Activated naive CD8-positive, alpha-beta T cell (primary cell): ENCODE measurements around the gene EIF6.

ENCODE experiments used
- H3K27ac Mint-ChIP-seq: one replicate; pipeline ENCODE4 v1.8.0; 2021; ENCODE audit warnings: mixed read lengths
- H3K27me3 Mint-ChIP-seq: one replicate; pipeline ENCODE4 v1.8.0; 2021; ENCODE audit warnings: mixed read lengths
- H3K36me3 Mint-ChIP-seq: one replicate; pipeline ENCODE4 v1.8.0; 2021; ENCODE audit warnings: mixed read lengths
- H3K4me1 Mint-ChIP-seq: one replicate; pipeline ENCODE4 v1.8.0; 2021; ENCODE audit warnings: low read depth, mixed read lengths
- H3K4me3 Mint-ChIP-seq: one replicate; pipeline ENCODE4 v1.8.0; 2021; ENCODE audit warnings: mild to moderate bottlenecking, mixed read lengths
- H3K9me3 Mint-ChIP-seq: one replicate; pipeline ENCODE4 v1.8.0; 2021; ENCODE audit warnings: low read depth, mixed read lengths

EIF6 gene

GRCh38 chr20:35284267-35284991, at the start of gene EIF6:
Gene EIF6 (minus strand): TSS chr20:35284772. CDS start chr20:35284487, 285 bp downstream.
- H3K9me3 Mint-ChIP-seq, result no peaks in the 10 kb centered on the region
- peak within 1 kb of the TSS; percentile 96 for H3K27ac Mint-ChIP-seq
- peaks cover 13% of the 10 kb centered on the region for H3K36me3 Mint-ChIP-seq
- no peaks in the 10 kb centered on the region for H3K27me3 Mint-ChIP-seq
- H3K4me1 Mint-ChIP-seq, result peaks cover 33% of the 10 kb centered on the region
- peak within 1 kb of the TSS; percentile 93 for H3K4me3 Mint-ChIP-seq

GRCh38 chr20:35333606-35334005, 49.0 kb upstream of the EIF6 start:
- Mint-ChIP-seq H3K9me3 (no peaks in the 10 kb centered on the region), H3K27ac (no peak overlapping the region), H3K4me3 (no peak overlapping the region), H3K4me1 (peaks cover 5% of the 10 kb centered on the region), H3K36me3 (peaks cover 4% of the 10 kb centered on the region), H3K27me3 (no peaks in the 10 kb centered on the region)

DNA sequence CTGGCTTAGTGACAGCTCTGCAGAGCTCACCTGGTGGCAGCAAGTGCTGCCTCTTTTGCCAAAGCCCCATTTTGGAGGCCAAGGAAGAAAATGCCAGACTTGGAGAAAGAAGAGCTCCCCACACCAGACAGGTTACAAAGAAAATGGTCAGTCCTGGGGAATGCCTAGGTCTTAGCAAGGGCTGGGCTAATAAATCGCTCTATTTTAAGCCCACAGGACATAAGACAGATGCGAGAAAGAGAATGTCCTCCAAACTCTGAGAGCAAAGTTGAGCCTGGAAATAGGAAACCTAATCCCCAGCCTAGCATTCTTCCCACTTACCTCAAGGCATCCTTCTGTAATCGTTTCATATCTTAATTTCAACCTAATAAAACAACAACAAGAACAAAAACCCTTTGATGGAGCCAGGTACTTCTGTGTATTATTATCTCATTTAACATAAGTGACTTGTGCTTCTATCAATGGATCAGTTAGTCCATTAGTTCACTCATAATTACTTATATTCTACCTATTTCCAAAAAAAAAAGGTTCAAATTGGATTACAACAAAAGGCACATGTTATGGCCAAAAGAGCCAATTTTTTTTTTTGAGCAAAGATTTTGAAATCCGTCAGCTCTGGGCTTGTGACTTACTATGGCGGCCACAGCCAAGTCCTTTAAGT, 48.1 kb upstream of the EIF6 start:
- Mint-ChIP-seq H3K4me1 (peaks cover 12% of the 10 kb centered on the region), H3K36me3 (peaks cover 4% of the 10 kb centered on the region), H3K4me3 (no peak overlapping the region), H3K27ac (no peak overlapping the region), H3K27me3 (no peaks in the 10 kb centered on the region), H3K9me3 (no peaks in the 10 kb centered on the region)

GRCh38 chr20:35329435-35330139, 45.0 kb upstream of the EIF6 start:
- H3K36me3 Mint-ChIP-seq, result peaks cover 14% of the 10 kb centered on the region
- H3K27ac Mint-ChIP-seq, result no peak overlapping the region
- no peaks in the 10 kb centered on the region for H3K27me3 Mint-ChIP-seq
- no peak overlapping the region for H3K4me3 Mint-ChIP-seq
- H3K4me1 Mint-ChIP-seq, result peaks cover 24% of the 10 kb centered on the region
- H3K9me3 Mint-ChIP-seq, result no peaks in the 10 kb centered on the region

- Mint-ChIP-seq H3K4me1 (peaks cover 24% of the 10 kb centered on the region), H3K36me3 (peaks cover 14% of the 10 kb centered on the region), H3K27ac (peak overlapping the region; percentile 83), H3K4me3 (peak overlapping the region; percentile 42), H3K27me3 (no peaks in the 10 kb centered on the region), H3K9me3 (no peaks in the 10 kb centered on the region)
Observed at GRCh38 chr20:35328689-35329088, 44.1 kb upstream of the EIF6 start.

- peak overlapping the region; percentile 53 for H3K4me3 Mint-ChIP-seq
- no peaks in the 10 kb centered on the region for H3K27me3 Mint-ChIP-seq
- H3K9me3 Mint-ChIP-seq, result no peaks in the 10 kb centered on the region
- H3K36me3 Mint-ChIP-seq, result peaks cover 14% of the 10 kb centered on the region
- peak overlapping the region; percentile 83 for H3K27ac Mint-ChIP-seq
- peaks cover 24% of the 10 kb centered on the region for H3K4me1 Mint-ChIP-seq
Observed at GRCh38 chr20:35328095-35328685, 43.6 kb upstream of the EIF6 start.

DNA sequence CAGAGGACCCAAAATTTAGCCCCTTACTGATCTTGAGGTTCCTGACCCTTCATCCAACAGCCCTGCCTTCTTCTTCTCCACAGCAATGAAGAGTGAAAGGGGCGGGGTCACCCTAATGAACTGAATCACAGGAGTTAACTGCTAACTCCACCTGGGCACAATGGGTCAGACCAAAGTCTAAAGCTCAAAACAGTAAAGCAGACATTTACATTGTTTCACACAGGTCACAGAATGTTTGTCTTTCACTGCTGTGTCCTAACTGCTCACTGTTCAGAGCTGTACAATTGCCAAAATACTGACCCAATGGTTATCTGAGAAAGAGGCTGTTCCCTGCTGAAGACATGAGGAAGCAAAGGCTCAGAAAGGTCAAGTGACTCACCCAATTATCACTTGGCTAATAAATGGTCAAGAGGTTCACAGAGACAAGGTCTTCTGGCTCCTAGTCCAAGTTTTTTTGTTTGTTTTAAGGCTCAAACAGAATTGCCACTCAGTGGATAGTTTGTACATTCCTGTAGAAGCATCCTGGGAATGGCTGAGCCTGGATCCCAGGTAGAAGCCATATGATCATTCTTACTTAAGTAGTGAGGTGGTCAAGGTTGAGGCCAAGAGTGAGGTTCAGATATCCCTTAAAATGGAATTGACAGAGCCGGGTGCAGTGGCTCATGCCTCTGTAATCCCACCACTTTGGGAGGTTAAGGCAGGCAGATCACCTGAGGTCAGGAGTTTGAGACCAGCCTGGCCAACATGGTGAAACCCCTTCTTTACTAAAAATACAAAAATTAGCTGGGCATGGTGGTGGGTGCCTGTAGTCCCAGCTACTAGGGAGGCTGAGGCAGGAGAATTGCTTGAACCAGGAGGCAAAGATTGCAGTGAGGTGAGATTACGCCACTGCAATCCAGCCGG, 42.8 kb upstream of the EIF6 start:
- H3K9me3 Mint-ChIP-seq, result no peaks in the 10 kb centered on the region
- H3K27ac Mint-ChIP-seq, result peak overlapping the region; percentile 83
- peaks cover 14% of the 10 kb centered on the region for H3K36me3 Mint-ChIP-seq
- no peak overlapping the region for H3K4me3 Mint-ChIP-seq
- H3K27me3 Mint-ChIP-seq, result no peaks in the 10 kb centered on the region
- peaks cover 27% of the 10 kb centered on the region for H3K4me1 Mint-ChIP-seq

DNA sequence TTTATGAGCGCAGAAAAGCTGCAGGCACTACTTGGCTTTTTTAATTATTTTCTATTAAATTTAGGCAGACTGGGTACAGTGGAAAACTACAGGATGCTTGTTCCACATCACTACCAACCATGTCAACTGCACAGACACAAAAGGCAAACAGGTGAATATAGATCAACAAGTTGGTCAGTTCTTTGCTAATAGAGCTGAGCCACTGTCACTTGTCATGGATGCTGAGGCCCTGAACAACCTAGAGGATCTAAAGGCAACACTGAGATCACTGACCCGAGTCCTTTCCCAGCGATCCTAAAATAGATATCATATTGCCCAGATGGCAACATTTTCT, 42.1 kb upstream of the EIF6 start:
- no peaks in the 10 kb centered on the region for H3K27me3 Mint-ChIP-seq
- peaks cover 14% of the 10 kb centered on the region for H3K36me3 Mint-ChIP-seq
- H3K27ac Mint-ChIP-seq, result no peak overlapping the region
- no peak overlapping the region for H3K4me3 Mint-ChIP-seq
- no peaks in the 10 kb centered on the region for H3K9me3 Mint-ChIP-seq
- peaks cover 27% of the 10 kb centered on the region for H3K4me1 Mint-ChIP-seq

DNA sequence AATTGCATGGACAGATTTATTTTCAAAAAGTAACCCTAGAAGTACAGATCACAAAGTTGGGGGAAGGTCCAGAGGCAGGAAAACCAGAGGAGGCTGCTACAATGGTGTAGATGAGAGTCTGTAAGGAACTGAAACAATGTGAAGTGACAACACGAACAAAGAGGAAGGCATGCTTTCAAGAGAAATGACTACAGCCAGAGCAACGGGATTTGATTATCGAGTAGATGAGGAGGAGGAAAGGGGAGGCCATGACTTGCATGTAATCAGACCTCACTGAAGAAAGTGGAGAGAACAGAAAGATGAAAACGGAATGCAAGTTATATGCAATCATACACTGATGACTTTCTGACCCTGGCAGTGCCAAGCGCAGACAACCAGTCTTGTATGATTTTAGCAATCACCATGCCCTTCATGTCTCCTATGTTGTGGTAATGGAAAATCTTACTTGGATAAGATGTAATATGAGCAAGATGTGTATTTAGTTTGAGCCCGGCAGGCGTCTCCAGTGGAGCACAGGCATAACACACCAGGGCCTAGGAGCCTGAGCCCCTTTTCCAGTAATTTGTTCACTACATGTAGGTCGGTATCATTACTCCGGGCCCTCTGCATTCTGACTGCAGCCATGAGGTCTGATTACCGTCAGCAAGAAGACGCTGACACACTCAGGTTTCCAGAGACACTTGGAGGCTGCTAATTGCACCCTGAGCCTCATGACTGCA, 41.6 kb upstream of the EIF6 start:
- Mint-ChIP-seq H3K9me3 (no peaks in the 10 kb centered on the region), H3K27me3 (no peaks in the 10 kb centered on the region), H3K36me3 (peaks cover 14% of the 10 kb centered on the region), H3K4me1 (peaks cover 27% of the 10 kb centered on the region), H3K27ac (peak overlapping the region; percentile 56), H3K4me3 (no peak overlapping the region)

DNA sequence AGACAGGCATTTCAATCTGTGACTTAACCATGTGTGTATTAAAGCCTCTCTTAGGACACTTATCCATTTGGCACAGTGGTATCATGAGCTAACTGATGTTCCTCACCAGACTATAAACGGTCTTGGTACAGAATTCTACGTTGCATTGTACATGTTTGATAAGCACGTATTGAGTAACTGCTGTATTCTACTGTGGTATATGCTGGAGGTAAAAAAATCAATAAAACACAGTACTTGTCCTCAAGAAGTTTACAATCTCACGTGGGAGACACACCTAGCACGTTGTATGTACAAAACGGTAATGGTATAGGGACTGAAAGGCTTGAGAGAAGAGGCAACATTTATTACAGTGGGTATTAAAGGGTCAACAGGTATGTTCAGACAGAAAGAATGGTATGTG, 40.8 kb upstream of the EIF6 start:
- peaks cover 14% of the 10 kb centered on the region for H3K36me3 Mint-ChIP-seq
- no peak overlapping the region for H3K4me3 Mint-ChIP-seq
- H3K4me1 Mint-ChIP-seq, result peaks cover 27% of the 10 kb centered on the region
- H3K27ac Mint-ChIP-seq, result no peak overlapping the region
- H3K9me3 Mint-ChIP-seq, result no peaks in the 10 kb centered on the region
- H3K27me3 Mint-ChIP-seq, result no peaks in the 10 kb centered on the region

- Mint-ChIP-seq H3K27ac (no peak overlapping the region), H3K9me3 (no peaks in the 10 kb centered on the region)
Observed at GRCh38 chr20:35320396-35321126, 36.0 kb upstream of the EIF6 start.

DNA sequence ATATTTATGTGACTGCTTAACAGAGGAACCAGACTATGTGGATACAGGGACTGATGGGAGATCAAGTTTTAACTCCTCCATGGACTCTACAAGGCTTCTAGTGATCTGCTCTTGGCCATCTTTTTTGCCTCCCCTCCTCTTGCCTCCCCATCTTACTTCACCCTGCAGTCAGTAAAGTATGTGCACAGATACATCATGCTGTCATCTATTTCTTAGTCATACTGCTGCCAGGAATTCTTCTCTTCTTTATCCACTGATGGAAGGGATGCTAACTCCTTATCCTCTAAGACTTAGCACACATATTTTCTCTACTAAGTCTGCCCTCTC, 35.3 kb upstream of the EIF6 start:
- Mint-ChIP-seq H3K27ac (no peak overlapping the region), H3K4me3 (no peak overlapping the region), H3K27me3 (no peaks in the 10 kb centered on the region), H3K4me1 (peaks cover 15% of the 10 kb centered on the region), H3K36me3 (no peaks in the 10 kb centered on the region), H3K9me3 (no peaks in the 10 kb centered on the region)

More at GRCh38 chr20:35320396-35321126, 36.0 kb upstream of the EIF6 start:
- H3K36me3 Mint-ChIP-seq, result peaks cover 3% of the 10 kb centered on the region
- H3K4me1 Mint-ChIP-seq, result peaks cover 10% of the 10 kb centered on the region
- no peaks in the 10 kb centered on the region for H3K27me3 Mint-ChIP-seq
- H3K4me3 Mint-ChIP-seq, result no peak overlapping the region

GRCh38 chr20:35319192-35319870, 34.8 kb upstream of the EIF6 start:
- Mint-ChIP-seq H3K27ac (peak overlapping the region; percentile 24), H3K9me3 (no peaks in the 10 kb centered on the region), H3K27me3 (no peaks in the 10 kb centered on the region), H3K4me1 (peaks cover 16% of the 10 kb centered on the region), H3K4me3 (no peak overlapping the region), H3K36me3 (no peaks in the 10 kb centered on the region)
